CD14-positive monocyte (primary cell): ENCODE data around the gene XPR1. TPM values are rescaled to one million over a fixed set of nuclear protein-coding genes. Genes with fewer than 3 reads are reported as not detected.
"Not testable (repeated sequence)": the region's sequence is repeated elsewhere in the genome, so short reads cannot be mapped to it uniquely, and the experiment has no call there.

ENCODE experiments used
- DNase-seq, 3 donors: peaks; one replicate each; pipeline ENCODE4 v3.0.0-alpha.2; 2011 to 2022
- H2AFZ ChIP-seq: 2 replicates; pipeline ENCODE4 v1.6.0; 2012; ENCODE audit warnings: mild to moderate bottlenecking, low read depth, low read length, inconsistent platforms; ENCODE audit not compliant: insufficient read depth, poor library complexity, severe bottlenecking
- H3K27ac ChIP-seq, 2 donors: 1 replicate in 1 of 2; 2 replicates in 1 of 2; pipeline ENCODE4 v1.5.1; 2012 to 2013; ENCODE audit warnings: low read length in 2 of 2, control low read depth in 1 of 2, inconsistent platforms in 1 of 2, low read depth in 1 of 2, mild to moderate bottlenecking in 1 of 2
- H3K27me3 ChIP-seq, 2 donors: one replicate each; pipeline versions ENCODE4 v1.6.0 to v1.6.1; 2011 to 2013; ENCODE audit warnings: low read length in 2 of 2; ENCODE audit not compliant: control insufficient read depth in 2 of 2, insufficient read depth in 2 of 2
- H3K36me3 ChIP-seq, 2 donors: replicated peaks in 1 of 2; 1 replicate in 1 of 2; 2 replicates in 1 of 2; pipeline versions ENCODE4 v1.5.1 to v1.6.1; 2012 to 2013; ENCODE audit warnings: low read length in 2 of 2, control low read depth in 1 of 2, inconsistent platforms in 1 of 2, mild to moderate bottlenecking in 1 of 2; ENCODE audit not compliant: insufficient read depth in 2 of 2, control insufficient read depth in 1 of 2
- H3K4me1 ChIP-seq, 2 donors: 1 replicate in 1 of 2; 2 replicates in 1 of 2; pipeline versions ENCODE4 v1.5.1 to v1.6.1; 2012 to 2013; ENCODE audit warnings: low read length in 2 of 2, control low read depth in 1 of 2, inconsistent platforms in 1 of 2, mild to moderate bottlenecking in 1 of 2, moderate library complexity in 1 of 2; ENCODE audit not compliant: insufficient read depth in 2 of 2, control insufficient read depth in 1 of 2
- H3K4me2 ChIP-seq: replicated peaks from 2 replicates; pipeline ENCODE3; 2012; ENCODE audit warnings: low read length, moderate library complexity, mild to moderate bottlenecking; ENCODE audit not compliant: poor library complexity, severe bottlenecking; ENCODE audit errors: extremely low read depth
- H3K4me3 ChIP-seq, 3 experiments: fragments of 200-600 bp in 1 of 3; sonication (generic) in 1 of 3; replicated peaks in 1 of 3; 1 replicate in 2 of 3; 2 replicates in 1 of 3; pipeline ENCODE4 v1.5.1; 2011 to 2013; ENCODE audit warnings: low read length in 3 of 3, mild to moderate bottlenecking in 3 of 3, control low read depth in 2 of 3, low read depth in 2 of 3, inconsistent platforms in 1 of 3, moderate library complexity in 1 of 3
- H3K79me2 ChIP-seq: 2 replicates; pipeline ENCODE4 v1.6.0; 2012; ENCODE audit warnings: mild to moderate bottlenecking, control low read depth, inconsistent platforms, low read length, moderate library complexity; ENCODE audit not compliant: insufficient read depth
- H3K9ac ChIP-seq: 2 replicates; pipeline ENCODE4 v1.6.0; 2017; ENCODE audit warnings: low read length, mild to moderate bottlenecking; ENCODE audit not compliant: insufficient read depth, poor library complexity, severe bottlenecking
- H3K9me3 ChIP-seq, 2 donors: replicated peaks in 1 of 2; 1 replicate in 1 of 2; 2 replicates in 1 of 2; pipeline versions ENCODE4 v1.5.1 to v1.6.1; 2012 to 2013; ENCODE audit warnings: low read length in 2 of 2, control low read depth in 1 of 2; ENCODE audit not compliant: control insufficient read depth in 1 of 2, insufficient read depth in 1 of 2
- H4K20me1 ChIP-seq: 2 replicates; pipeline ENCODE4 v1.6.0; 2012; ENCODE audit warnings: mild to moderate bottlenecking, low read length, control low read depth, moderate library complexity; ENCODE audit not compliant: insufficient read depth
- H3K27ac Mint-ChIP-seq, 7 donors: one replicate each; pipeline ENCODE4 v1.8.0; 2020; ENCODE audit warnings: mild to moderate bottlenecking in 7 of 7, mixed read lengths in 7 of 7, moderate library complexity in 6 of 7, inconsistent platforms in 2 of 7
- H3K27me3 Mint-ChIP-seq, 3 donors: one replicate each; pipeline ENCODE4 v1.8.0; 2021 to 2022; ENCODE audit warnings: low read depth in 3 of 3, mild to moderate bottlenecking in 3 of 3, mixed read lengths in 3 of 3, moderate library complexity in 3 of 3, inconsistent platforms in 1 of 3
- H3K36me3 Mint-ChIP-seq, 2 donors: one replicate each; pipeline ENCODE4 v1.8.0; 2020; ENCODE audit warnings: mixed read lengths in 2 of 2, inconsistent platforms in 1 of 2, mild to moderate bottlenecking in 1 of 2
- H3K4me1 Mint-ChIP-seq: one replicate; pipeline ENCODE4 v1.8.0; 2020; ENCODE audit warnings: mild to moderate bottlenecking, mixed read lengths
- H3K4me3 Mint-ChIP-seq, 2 donors: one replicate each; pipeline ENCODE4 v1.8.0; 2020; ENCODE audit warnings: mild to moderate bottlenecking in 2 of 2, mixed read lengths in 2 of 2, moderate library complexity in 1 of 2
- H3K9me3 Mint-ChIP-seq, 7 donors: one replicate each; pipeline ENCODE4 v1.8.0; 2020 to 2022; ENCODE audit warnings: mixed read lengths in 7 of 7, mild to moderate bottlenecking in 6 of 7, moderate library complexity in 6 of 7, inconsistent platforms in 2 of 7
- CTCF ChIP-seq: fragments of 200-600 bp; IDR thresholded peaks from one replicate; pipeline ENCODE4 v1.8.0; 2022; ENCODE audit warnings: antibody characterized with exemption, mild to moderate bottlenecking
- whole genome bisulfite sequencing: methylation state at CpG from one replicate; pipeline ENCODE4 v1.1.5; 2013; ENCODE audit warnings: missing lambda C conversion rate; ENCODE audit not compliant: insufficient coverage; 5-methylcytosine and 5-hydroxymethylcytosine counted together
- intact Hi-C, 2 donors: fragments of 100-400 bp; cut with micrococcal nuclease; formaldehyde crosslinking; loops; one replicate each; pipeline versions ENCODE4 v1.15.0 to v1.15.1; 2023
- polyA plus RNA-seq, 3 donors: library from polyadenylated mRNA; depleted of rRNA in 1 of 3; unstranded in 2 of 3; stranded (reverse) in 1 of 3; fragments of 300-500 nt in 2 of 3; fragments of >200 nt in 1 of 3; fragmentation: Illumina TruSeq in 2 of 3; gene quantifications; 1 replicate in 2 of 3; 2 replicates in 1 of 3; pipeline ENCODE4 v1.2.3, GENCODE V29; 2012 to 2021

Gene XPR1
- polyA plus RNA-seq, 3 donors: 4.7 to 12.5 (median 8.7) TPM

- H3K4me1 ChIP-seq: no peaks in the 10 kb centered on the region
- H3K9me3 Mint-ChIP-seq: peaks cover 29 to 40% (median 34%) of the 10 kb centered on the region in 7 donors
- H3K9ac ChIP-seq: no peak overlapping the region
- no peak overlapping the region for H3K4me2 ChIP-seq
- peaks cover 7 to 19% of the 10 kb centered on the region in 2 donors for H3K9me3 ChIP-seq
- no peaks in the 10 kb centered on the region for H4K20me1 ChIP-seq
- H3K27ac Mint-ChIP-seq: no peak overlapping the region
- TF ChIP-seq CTCF: no peak
- DNase-seq: no peak
- no peaks in the 10 kb centered on the region for H3K4me1 Mint-ChIP-seq
- no peak overlapping the region for H3K27ac ChIP-seq
- H3K36me3 ChIP-seq: no peaks in the 10 kb centered on the region
- intact Hi-C loops: no loop called here
- no CpG with 5 or more reads among the region's 1 CpG for WGBS
- H3K79me2 ChIP-seq: peaks cover 5% of the 10 kb centered on the region
- no peak overlapping the region for H3K4me3 Mint-ChIP-seq
- no peak overlapping the region for H2AFZ ChIP-seq
- H3K36me3 Mint-ChIP-seq: peaks cover 4 to 13% of the 10 kb centered on the region in 2 donors
- H3K27me3 ChIP-seq: no peaks in the 10 kb centered on the region
- no peak overlapping the region for H3K4me3 ChIP-seq
- peaks cover 0 to 1% (median 0%) of the 10 kb centered on the region in 3 donors for H3K27me3 Mint-ChIP-seq
Measured at GRCh38 chr1:180698580-180698979, 66.8 kb downstream of the XPR1 start.

GRCh38 chr1:180702376-180702775 lies 70.6 kb downstream of the XPR1 start:
- H3K4me3 Mint-ChIP-seq, H3K27ac ChIP-seq, H3K4me2 ChIP-seq, H3K36me3 ChIP-seq, H3K27me3 ChIP-seq, intact Hi-C loops, H3K27me3 Mint-ChIP-seq, H3K9ac ChIP-seq, H4K20me1 ChIP-seq, H3K4me3 ChIP-seq, H2AFZ ChIP-seq, H3K36me3 Mint-ChIP-seq, H3K4me1 ChIP-seq, H3K4me1 Mint-ChIP-seq, H3K79me2 ChIP-seq, DNase-seq: not testable (repeated sequence)
- WGBS: no CpG with 5 or more reads among the region's 2 CpGs
- peaks cover 16 to 27% (median 22%) of the 10 kb centered on the region in 7 donors for H3K9me3 Mint-ChIP-seq
- H3K9me3 ChIP-seq: peaks cover 7 to 19% of the 10 kb centered on the region in 2 donors
- H3K27ac Mint-ChIP-seq: peak overlapping the region in 1 of 7 donors; percentile 15

- H3K9ac ChIP-seq, H3K36me3 Mint-ChIP-seq, H3K27me3 Mint-ChIP-seq, H3K4me3 ChIP-seq, H3K27ac ChIP-seq, DNase-seq, H3K4me1 Mint-ChIP-seq, H3K4me3 Mint-ChIP-seq, H3K36me3 ChIP-seq, H4K20me1 ChIP-seq, H3K4me1 ChIP-seq, H2AFZ ChIP-seq, intact Hi-C loops, H3K79me2 ChIP-seq, H3K4me2 ChIP-seq, H3K27ac Mint-ChIP-seq, H3K27me3 ChIP-seq: not testable (repeated sequence)
- peaks cover 11 to 28% (median 19%) of the 10 kb centered on the region in 7 donors for H3K9me3 Mint-ChIP-seq
- WGBS: 94% methylated on average over 14 of the region's 30 CpGs
- H3K9me3 ChIP-seq: peaks cover 0 to 15% of the 10 kb centered on the region in 2 donors
Measured at GRCh38 chr1:180710746-180711145, 78.9 kb downstream of the XPR1 start.

GRCh38 chr1:180711260-180711659 lies 79.4 kb downstream of the XPR1 start:
- H3K4me2 ChIP-seq, H3K27me3 Mint-ChIP-seq, H3K36me3 Mint-ChIP-seq, H3K9ac ChIP-seq, H3K27ac ChIP-seq, H3K4me3 ChIP-seq, DNase-seq, H2AFZ ChIP-seq, intact Hi-C loops, H3K4me3 Mint-ChIP-seq, H3K27me3 ChIP-seq, H3K79me2 ChIP-seq, H4K20me1 ChIP-seq, H3K36me3 ChIP-seq, H3K4me1 Mint-ChIP-seq, H3K4me1 ChIP-seq, H3K27ac Mint-ChIP-seq: not testable (repeated sequence)
- WGBS: 100% methylated on average over 10 of the region's 19 CpGs
- peaks cover 11 to 31% (median 19%) of the 10 kb centered on the region in 7 donors for H3K9me3 Mint-ChIP-seq
- peaks cover 0 to 15% of the 10 kb centered on the region in 2 donors for H3K9me3 ChIP-seq
